Psoas muscle (tissue), 8 donors: ENCODE data around the gene TNIK. TPM values are rescaled to one million over a fixed set of nuclear protein-coding genes. Genes with fewer than 3 reads are reported as not detected.

ENCODE experiments used
- ATAC-seq, 4 donors: fragments of 200-7000 bp; cut with Tn5 transposase; one replicate each; pipeline ENCODE4 v1.9.1; 2020; ENCODE audit warnings: moderate library complexity in 3 of 4, mild to moderate bottlenecking in 2 of 4
- DNase-seq, 2 donors: peaks; one replicate each; pipeline ENCODE4 v3.0.0-alpha.2; 2020
- H3K27ac ChIP-seq: fragments of 200-600 bp; one replicate; pipeline ENCODE4 v1.8.0; 2022
- H3K27me3 ChIP-seq, 3 donors: fragments of 200-600 bp in 1 of 3; one replicate each; pipeline versions ENCODE4 v1.6.1 to v1.8.0; 2013 to 2022; ENCODE audit warnings: low read length in 2 of 3, mild to moderate bottlenecking in 2 of 3, moderate library complexity in 1 of 3; ENCODE audit not compliant: insufficient read depth in 3 of 3
- H3K36me3 ChIP-seq, 2 donors: fragments of 200-600 bp in 1 of 2; one replicate each; pipeline versions ENCODE4 v1.6.1 to v1.8.0; 2013 to 2022; ENCODE audit warnings: low read depth in 1 of 2, mild to moderate bottlenecking in 1 of 2, moderate library complexity in 1 of 2; ENCODE audit not compliant: insufficient read depth in 1 of 2
- H3K4me1 ChIP-seq: fragments of 200-600 bp; one replicate; pipeline ENCODE4 v1.8.0; 2022
- H3K4me3 ChIP-seq: fragments of 200-600 bp; one replicate; pipeline ENCODE4 v1.8.0; 2022; ENCODE audit warnings: mild to moderate bottlenecking
- H3K9me3 ChIP-seq: fragments of 200-600 bp; one replicate; pipeline ENCODE4 v1.8.0; 2022
- WGBS, 3 donors: extraction: QIAGEN DNeasy Blood & Tissue Kit; methylation state at CpG; one replicate each; pipeline versions ENCODE4 v1.1.6 to v1.1.7; 2013; 5-methylcytosine and 5-hydroxymethylcytosine counted together
- intact Hi-C, 2 donors: fragments of 100-400 bp; cut with DNase I; formaldehyde crosslinking; loops; one replicate each; pipeline versions ENCODE4 v1.11.0 to v1.14.2; 2022
- polyA plus RNA-seq, 3 donors: library from polyadenylated mRNA; stranded (reverse); fragments of 200-250 nt; gene quantifications; one replicate each; pipeline ENCODE4 v1.2.3, GENCODE V29; 2013
- total RNA-seq, 4 donors: library from RNA; stranded (reverse); fragmentation: NEBNext Ultra II Directional in 2 of 4; extraction: Animal tissue kit (Norgen Biotek cat#: 25700) in 2 of 4; gene quantifications; one replicate each; pipeline versions ENCODE4 v1.2.1 to v1.2.4, GENCODE V29; 2021 to 2023
- TF ChIP-seq, protein P1 (sequence below): fragments of 200-600 bp; IDR thresholded peaks from one replicate; pipeline ENCODE4 v1.8.0; 2022; ENCODE audit warnings: antibody characterized with exemption
- donor health status: healthy with polysubstance abuse.
- donor health status: DM: no; HTN: no; CAD: no; lungs with moderate emphysema.
- donor health status: Bipolar disorder and iron deficiency.
- donor health status: healthy.
- donor health status: DM: yes; HTN: yes; CAD: no.
- donor health status: DM: no; HTN: no; CAD: no.
- donor health status: DM: no; HTN: no; CAD: no.
- donor health status: DM: yes; HTN: yes; CAD: no.

TNIK gene
- total and polyA plus RNA-seq, 7 donors = 9.9 to 32.4 (median 12.5) TPM

GRCh38 chr3:171285287-171285686, 174.9 kb downstream of the TNIK start:
- TF ChIP-seq, protein P1, sequence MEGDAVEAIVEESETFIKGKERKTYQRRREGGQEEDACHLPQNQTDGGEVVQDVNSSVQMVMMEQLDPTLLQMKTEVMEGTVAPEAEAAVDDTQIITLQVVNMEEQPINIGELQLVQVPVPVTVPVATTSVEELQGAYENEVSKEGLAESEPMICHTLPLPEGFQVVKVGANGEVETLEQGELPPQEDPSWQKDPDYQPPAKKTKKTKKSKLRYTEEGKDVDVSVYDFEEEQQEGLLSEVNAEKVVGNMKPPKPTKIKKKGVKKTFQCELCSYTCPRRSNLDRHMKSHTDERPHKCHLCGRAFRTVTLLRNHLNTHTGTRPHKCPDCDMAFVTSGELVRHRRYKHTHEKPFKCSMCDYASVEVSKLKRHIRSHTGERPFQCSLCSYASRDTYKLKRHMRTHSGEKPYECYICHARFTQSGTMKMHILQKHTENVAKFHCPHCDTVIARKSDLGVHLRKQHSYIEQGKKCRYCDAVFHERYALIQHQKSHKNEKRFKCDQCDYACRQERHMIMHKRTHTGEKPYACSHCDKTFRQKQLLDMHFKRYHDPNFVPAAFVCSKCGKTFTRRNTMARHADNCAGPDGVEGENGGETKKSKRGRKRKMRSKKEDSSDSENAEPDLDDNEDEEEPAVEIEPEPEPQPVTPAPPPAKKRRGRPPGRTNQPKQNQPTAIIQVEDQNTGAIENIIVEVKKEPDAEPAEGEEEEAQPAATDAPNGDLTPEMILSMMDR = no peak
- no peaks in the 10 kb centered on the region for H3K36me3 ChIP-seq
- DNase-seq (no peak), ATAC-seq (peak in 1 of 4 donors; percentile 23)
- H3K4me1 ChIP-seq = peaks cover 60% of the 10 kb centered on the region
- no peak overlapping the region for H3K4me3 ChIP-seq
- intact Hi-C loops = no loop called here
- peak overlapping the region; percentile 90 for H3K27ac ChIP-seq
- H3K27me3 ChIP-seq = no peaks in the 10 kb centered on the region
- H3K9me3 ChIP-seq = no peaks in the 10 kb centered on the region
- 50 to 78% (median 52%) methylated on average over 2 of the region's 2 CpGs for WGBS, 3 donors

DNA sequence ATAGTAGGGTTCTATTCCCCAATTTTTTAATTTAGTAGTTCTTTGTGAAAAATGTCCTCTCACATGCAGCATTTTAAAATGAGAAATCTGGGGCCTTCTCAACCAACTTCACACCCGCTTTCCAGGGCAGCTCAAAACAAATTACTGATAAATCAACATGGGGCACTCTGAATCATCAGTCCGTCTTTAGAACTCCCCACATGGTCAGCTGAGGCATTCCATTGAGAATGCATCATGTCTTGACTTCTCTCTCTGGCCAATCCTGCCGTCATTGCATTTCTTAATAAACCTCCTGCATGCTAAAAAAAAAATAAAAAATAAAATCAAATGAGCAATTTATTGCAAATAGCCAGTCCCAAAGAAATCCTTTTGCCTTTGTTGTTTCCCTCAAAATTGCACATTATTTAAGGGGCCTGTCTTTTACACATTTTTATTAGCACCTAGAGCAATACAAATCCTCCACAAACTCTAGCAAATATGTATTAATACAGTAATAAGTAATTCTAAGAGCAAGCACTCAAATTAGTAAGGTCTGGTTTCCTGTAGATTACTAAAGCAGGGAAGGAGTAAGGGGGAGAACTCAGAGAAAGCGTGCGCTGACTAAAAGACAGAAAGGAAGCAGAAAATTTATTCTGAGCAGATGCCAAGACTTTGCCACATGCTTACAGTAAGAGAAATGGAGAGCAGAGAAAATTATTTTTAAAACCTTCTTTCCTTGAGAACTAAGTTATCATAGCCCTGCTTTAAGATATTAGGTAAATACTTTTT, 175.7 kb downstream of the TNIK start:
- Histone ChIP-seq H3K27ac (peak overlapping the region; percentile 90), H3K27me3 (no peaks in the 10 kb centered on the region), H3K9me3 (no peaks in the 10 kb centered on the region), H3K4me3 (peak overlapping the region; percentile 24), H3K4me1 (peaks cover 60% of the 10 kb centered on the region), H3K36me3 (no peaks in the 10 kb centered on the region)
- TF ChIP-seq, protein P1 = no peak
- intact Hi-C loops = no loop called here
- 24 to 37% (median 33%) methylated on average over 5 of the region's 5 CpGs for WGBS, 3 donors
- no peak for DNase-seq
- peak; percentile 91 to 93 (median 92) for ATAC-seq

DNA sequence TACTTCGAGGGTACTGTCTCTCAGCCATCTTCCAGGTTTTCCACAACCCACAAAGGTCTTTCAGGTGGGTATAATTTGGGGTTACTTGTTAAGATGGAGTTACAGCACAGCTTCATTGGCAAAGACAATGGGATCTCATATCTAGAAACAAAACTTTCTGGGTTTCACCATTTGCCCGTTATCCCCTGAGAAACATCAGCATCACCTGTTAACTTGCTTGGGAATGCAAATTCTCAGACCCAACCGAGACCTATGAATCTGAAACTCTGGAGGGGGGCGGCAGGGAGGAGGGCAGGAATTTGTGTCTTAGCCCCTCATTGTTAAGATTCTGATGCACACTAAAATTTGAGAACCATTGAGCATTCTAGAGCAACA, 176.4 kb downstream of the TNIK start:
- ATAC-seq (no peak), DNase-seq (no peak)
- Histone ChIP-seq H3K4me3 (no peak overlapping the region), H3K9me3 (no peaks in the 10 kb centered on the region), H3K36me3 (no peaks in the 10 kb centered on the region), H3K4me1 (peaks cover 60% of the 10 kb centered on the region), H3K27me3 (no peaks in the 10 kb centered on the region), H3K27ac (peak overlapping the region; percentile 90)
- TF ChIP-seq, protein P1 = no peak
- intact Hi-C loops = no loop called here
- WGBS, 3 donors = 55 to 77% (median 61%) methylated on average over 4 of the region's 4 CpGs

- H3K27me3 ChIP-seq = no peaks in the 10 kb centered on the region
- H3K4me1 ChIP-seq = peaks cover 60% of the 10 kb centered on the region
- intact Hi-C loops = no loop called here
- ATAC-seq (peak; percentile 21 to 44 (median 37)), DNase-seq (peak in 1 of 2 donors; percentile 46)
- 35 to 57% (median 38%) methylated on average over 6 of the region's 6 CpGs for WGBS, 3 donors
- no peaks in the 10 kb centered on the region for H3K36me3 ChIP-seq
- peak overlapping the region; percentile 90 for H3K27ac ChIP-seq
- TF ChIP-seq, protein P1 = no peak
- H3K9me3 ChIP-seq = no peaks in the 10 kb centered on the region
- H3K4me3 ChIP-seq = no peak overlapping the region
Measured at GRCh38 chr3:171283183-171283847, 176.9 kb downstream of the TNIK start.
